Mesothelial cell of epicardium (in vitro differentiated cells): ENCODE results near the gene CRISP2. TPM values are rescaled to one million over a fixed set of nuclear protein-coding genes. Genes with fewer than 3 reads are reported as not detected.

Experiments
- DNase-seq, 2 experiments: peaks; one replicate each; pipeline ENCODE4 v3.0.0; 2021; ENCODE audit warnings: low spot score in 2 of 2; ENCODE audit not compliant: unreplicated experiment in 2 of 2
- H3K27ac Mint-ChIP-seq: 2 replicates; pipeline ENCODE4 v1.8.0; 2021; ENCODE audit warnings: mixed read lengths
- H3K27me3 Mint-ChIP-seq: 2 replicates; pipeline ENCODE4 v1.8.0; 2021; ENCODE audit warnings: low read depth, mixed read lengths
- H3K36me3 Mint-ChIP-seq: 2 replicates; pipeline ENCODE4 v1.8.0; 2021; ENCODE audit warnings: mixed read lengths
- H3K4me1 Mint-ChIP-seq: 2 replicates; pipeline ENCODE4 v1.8.0; 2021; ENCODE audit warnings: mixed read lengths
- H3K4me3 Mint-ChIP-seq: 2 replicates; pipeline ENCODE4 v1.8.0; 2021; ENCODE audit warnings: mild to moderate bottlenecking, moderate library complexity, mixed read lengths
- H3K9me3 Mint-ChIP-seq: 2 replicates; pipeline ENCODE4 v1.8.0; 2021; ENCODE audit warnings: mixed read lengths
- total RNA-seq: library from RNA; stranded (reverse); gene quantifications from 3 replicates; pipeline ENCODE4 v1.2.1, GENCODE V29; 2021
- TF ChIP-seq, protein P1 (sequence below): fragments of 200-600 bp; sonication (generic); IDR thresholded peaks from one replicate; pipeline ENCODE4 v1.5.0; 2021; ENCODE audit warnings: antibody characterized with exemption; ENCODE audit not compliant: unreplicated experiment

Gene CRISP2
- total RNA-seq, 1 donor from 2014 or later, result not detected

DNA sequence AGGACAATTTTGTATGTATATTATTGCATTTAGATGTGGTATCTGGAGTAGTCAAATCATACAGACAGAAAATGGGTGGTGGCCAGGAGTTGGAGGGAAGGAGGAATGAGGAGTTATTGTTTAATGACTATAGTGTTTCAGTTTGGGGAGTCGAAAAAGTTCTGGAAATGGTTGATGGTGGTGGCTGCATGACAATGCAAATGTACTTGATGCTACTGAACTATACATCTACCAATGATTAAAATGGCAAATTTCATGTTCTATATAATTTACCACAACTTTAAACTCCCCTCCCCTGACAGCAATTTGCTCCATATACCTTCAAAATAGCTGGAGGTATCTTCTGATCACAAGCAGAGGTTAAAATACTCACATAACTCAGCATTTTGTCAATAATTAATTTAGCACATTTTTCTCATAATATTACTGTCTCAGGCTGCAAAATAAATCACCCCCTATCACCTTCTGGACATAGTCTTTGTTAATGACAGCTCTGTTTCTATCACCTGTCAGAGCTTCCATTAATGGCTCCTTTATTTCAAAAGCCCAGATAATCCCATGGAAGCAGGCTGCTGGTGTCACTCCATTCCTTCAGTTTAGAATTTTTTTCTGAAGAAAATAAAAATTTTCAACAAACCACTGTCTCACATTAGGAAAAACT lies 51.0 kb downstream of the CRISP2 start:
- H3K9me3 Mint-ChIP-seq, result peaks cover 8% of the 10 kb centered on the region
- DNase-seq, result no peak
- H3K36me3 Mint-ChIP-seq, result no peaks in the 10 kb centered on the region
- no peaks in the 10 kb centered on the region for H3K27me3 Mint-ChIP-seq
- no peak overlapping the region for H3K4me3 Mint-ChIP-seq
- TF ChIP-seq, protein P1, sequence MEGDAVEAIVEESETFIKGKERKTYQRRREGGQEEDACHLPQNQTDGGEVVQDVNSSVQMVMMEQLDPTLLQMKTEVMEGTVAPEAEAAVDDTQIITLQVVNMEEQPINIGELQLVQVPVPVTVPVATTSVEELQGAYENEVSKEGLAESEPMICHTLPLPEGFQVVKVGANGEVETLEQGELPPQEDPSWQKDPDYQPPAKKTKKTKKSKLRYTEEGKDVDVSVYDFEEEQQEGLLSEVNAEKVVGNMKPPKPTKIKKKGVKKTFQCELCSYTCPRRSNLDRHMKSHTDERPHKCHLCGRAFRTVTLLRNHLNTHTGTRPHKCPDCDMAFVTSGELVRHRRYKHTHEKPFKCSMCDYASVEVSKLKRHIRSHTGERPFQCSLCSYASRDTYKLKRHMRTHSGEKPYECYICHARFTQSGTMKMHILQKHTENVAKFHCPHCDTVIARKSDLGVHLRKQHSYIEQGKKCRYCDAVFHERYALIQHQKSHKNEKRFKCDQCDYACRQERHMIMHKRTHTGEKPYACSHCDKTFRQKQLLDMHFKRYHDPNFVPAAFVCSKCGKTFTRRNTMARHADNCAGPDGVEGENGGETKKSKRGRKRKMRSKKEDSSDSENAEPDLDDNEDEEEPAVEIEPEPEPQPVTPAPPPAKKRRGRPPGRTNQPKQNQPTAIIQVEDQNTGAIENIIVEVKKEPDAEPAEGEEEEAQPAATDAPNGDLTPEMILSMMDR, result no peak
- H3K4me1 Mint-ChIP-seq, result peaks cover 27% of the 10 kb centered on the region
- H3K27ac Mint-ChIP-seq, result peak overlapping the region; percentile 28

DNA sequence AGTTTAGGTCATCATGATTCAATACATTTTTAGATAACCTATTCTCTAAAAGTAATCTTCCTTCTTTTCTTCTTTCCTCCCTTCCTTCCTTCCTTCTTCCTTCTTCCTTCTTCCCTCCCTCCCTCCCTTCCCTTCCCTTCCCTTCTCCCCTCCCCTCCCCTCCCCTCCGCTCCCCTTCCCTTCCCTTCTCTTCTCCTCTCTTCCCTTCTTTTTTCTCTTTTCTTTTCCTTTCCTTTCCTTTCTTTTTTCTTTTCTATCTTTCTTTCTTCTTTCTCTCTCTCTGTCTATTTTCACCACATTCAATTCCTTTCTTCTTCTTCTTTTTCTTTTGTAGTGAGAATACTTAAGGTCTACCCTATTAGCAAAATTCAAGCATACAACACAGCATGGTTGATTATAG lies 59.4 kb downstream of the CRISP2 start:
- Mint-ChIP-seq H3K27ac (peak overlapping the region; percentile 44), H3K9me3 (peaks cover 4% of the 10 kb centered on the region), H3K27me3 (no peaks in the 10 kb centered on the region), H3K4me3 (no peak overlapping the region), H3K36me3 (no peaks in the 10 kb centered on the region), H3K4me1 (peaks cover 41% of the 10 kb centered on the region)
- DNase-seq, result no peak
- TF ChIP-seq, protein P1, result no peak

DNA sequence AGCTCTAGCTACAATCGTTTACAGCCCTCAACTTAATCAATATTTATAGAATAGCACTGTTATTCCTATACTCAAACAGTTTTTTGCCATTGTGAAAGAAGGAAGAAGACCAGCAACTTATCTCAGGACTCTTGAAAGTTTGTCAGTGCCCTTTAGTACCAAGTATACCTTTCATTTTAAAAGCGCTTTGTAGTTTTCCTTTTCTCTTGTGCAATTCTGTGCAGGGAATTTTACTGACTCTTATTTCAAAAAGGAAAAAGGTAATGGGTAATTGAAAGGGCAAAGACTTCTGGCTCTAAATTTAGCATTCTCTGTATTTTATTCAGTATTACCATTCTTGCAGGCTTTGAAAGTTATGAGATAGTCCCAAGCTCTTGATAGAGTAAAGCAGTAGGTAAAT lies 59.9 kb downstream of the CRISP2 start:
- no peaks in the 10 kb centered on the region for H3K27me3 Mint-ChIP-seq
- DNase-seq, result no peak
- peaks cover 2% of the 10 kb centered on the region for H3K9me3 Mint-ChIP-seq
- TF ChIP-seq, protein P1, result no peak
- H3K4me3 Mint-ChIP-seq, result no peak overlapping the region
- H3K4me1 Mint-ChIP-seq, result peaks cover 41% of the 10 kb centered on the region
- H3K36me3 Mint-ChIP-seq, result no peaks in the 10 kb centered on the region
- peak overlapping the region; percentile 64 for H3K27ac Mint-ChIP-seq

DNA sequence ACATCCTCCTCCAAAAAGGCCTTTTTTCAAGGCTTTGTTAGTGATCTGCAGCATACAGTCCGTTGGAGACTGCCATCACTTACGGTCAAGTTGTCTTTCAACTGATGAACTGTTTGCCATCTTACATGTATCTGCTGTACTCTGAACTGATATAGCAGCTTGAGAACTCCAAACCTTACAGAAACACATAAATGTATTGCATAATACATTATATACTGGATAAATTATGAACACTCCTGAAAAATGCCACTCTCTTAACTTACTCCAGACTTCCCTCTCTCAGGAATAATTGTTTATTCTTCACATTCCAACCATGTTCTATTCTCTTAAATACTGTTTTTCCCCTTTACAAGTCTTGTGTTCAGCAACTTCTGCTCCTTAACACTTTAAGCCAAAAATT lies 62.1 kb downstream of the CRISP2 start:
- Mint-ChIP-seq H3K9me3 (no peaks in the 10 kb centered on the region), H3K4me3 (no peak overlapping the region), H3K27ac (peak overlapping the region; percentile 85), H3K27me3 (no peaks in the 10 kb centered on the region), H3K36me3 (no peaks in the 10 kb centered on the region), H3K4me1 (peaks cover 45% of the 10 kb centered on the region)
- DNase-seq, result no peak
- TF ChIP-seq, protein P1, result no peak

DNA sequence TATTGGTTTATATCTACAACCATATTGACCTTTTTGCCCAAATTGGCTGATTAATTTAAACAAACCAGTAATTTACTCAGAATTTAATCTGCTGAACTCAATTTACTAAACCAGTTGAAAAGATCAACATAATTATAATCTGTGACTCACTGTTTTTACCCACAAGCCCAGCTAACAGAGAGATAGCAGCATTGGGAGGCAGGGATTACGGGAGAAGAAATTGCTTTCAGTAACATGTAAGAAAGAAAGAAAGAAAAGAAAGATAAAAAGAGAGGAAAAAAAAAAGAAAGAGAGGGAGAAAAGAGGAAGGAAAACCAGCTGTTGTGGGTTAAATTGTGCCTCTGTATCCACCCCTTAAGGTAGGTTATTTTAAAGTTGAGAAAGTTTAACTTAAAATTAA lies 63.4 kb downstream of the CRISP2 start:
- no peak for DNase-seq
- no peak overlapping the region for H3K4me3 Mint-ChIP-seq
- no peaks in the 10 kb centered on the region for H3K27me3 Mint-ChIP-seq
- TF ChIP-seq, protein P1, result no peak
- H3K36me3 Mint-ChIP-seq, result no peaks in the 10 kb centered on the region
- H3K4me1 Mint-ChIP-seq, result peaks cover 50% of the 10 kb centered on the region
- no peaks in the 10 kb centered on the region for H3K9me3 Mint-ChIP-seq
- peak overlapping the region; percentile 82 for H3K27ac Mint-ChIP-seq
